GM19463 (cell line): ENCODE measurements around the gene HS3ST3A1.

Experiments
- ATAC-seq: cut with Tn5 transposase; IDR thresholded peaks from one replicate; pipeline ENCODE4 v1.9.1; 2021; ENCODE audit warnings: mild to moderate bottlenecking, moderate library complexity; ENCODE audit not compliant: unreplicated experiment

HS3ST3A1 gene

DNA sequence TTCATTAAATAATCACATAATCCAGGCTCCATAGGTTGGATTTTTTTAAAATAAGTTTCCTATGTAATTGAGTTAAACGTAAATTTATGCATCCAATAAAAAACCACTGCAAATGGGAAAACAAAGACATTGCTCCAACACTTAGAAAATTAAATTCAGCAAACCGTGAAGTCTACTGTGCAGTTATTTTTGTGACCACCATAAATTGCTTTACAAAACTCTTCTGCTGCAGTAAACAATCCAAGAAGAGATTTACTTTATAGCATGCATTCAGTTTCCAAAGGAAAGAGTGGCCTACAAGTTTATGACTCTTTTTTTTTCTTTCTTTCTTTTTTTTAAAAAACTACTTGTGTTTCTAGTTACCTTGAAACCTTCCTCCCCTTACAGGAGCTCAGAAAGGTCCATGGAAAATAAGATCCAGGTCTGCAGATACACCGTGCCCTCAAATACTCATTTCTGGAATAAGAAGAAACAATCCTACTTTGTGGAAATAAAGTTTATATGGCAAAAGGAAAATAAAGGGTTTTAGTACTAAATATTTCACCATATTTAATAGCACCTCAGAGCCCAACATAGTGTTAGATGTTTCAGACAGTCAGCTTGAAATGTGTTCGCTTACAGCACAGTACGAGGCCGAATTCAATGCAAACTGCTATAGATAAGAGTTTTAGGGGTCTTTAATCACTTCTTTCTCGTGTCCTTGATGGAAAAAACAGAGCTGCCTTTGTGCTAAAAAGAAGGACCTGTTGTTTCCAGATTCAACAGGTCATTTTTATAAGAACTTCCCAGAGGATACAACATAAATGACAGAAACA is 3.2 kb downstream of the HS3ST3A1 start:
- no peak for ATAC-seq

DNA sequence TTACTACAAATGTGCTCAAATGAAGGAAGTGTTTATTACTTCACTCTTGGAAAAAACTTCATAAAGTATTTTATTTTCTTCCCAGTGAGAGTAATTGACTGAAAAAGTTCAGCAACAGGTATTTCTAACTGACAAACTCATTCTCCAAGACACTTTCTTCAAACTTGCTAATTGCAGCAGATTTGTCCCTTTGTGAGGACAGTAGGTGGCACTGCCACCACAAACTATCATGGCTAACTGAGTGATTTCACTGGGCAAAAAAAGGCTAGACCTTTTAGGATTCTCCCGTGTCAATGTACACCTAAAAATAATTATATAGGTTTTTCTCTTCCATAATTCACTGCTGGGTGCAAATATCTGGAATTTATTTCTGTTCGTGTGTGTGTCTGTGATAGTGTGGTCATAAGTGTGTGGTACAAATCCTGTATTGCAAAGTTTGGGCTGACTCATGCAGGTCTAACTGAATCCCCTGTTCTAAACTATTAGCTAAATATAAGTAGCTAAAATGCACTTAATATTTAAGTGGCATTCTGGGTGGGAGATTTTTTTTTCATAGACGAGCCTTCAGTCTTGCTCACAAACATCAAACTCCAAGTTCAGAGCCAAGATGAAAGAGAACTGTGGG is 3.9 kb downstream of the HS3ST3A1 start:
- ATAC-seq: no peak

DNA sequence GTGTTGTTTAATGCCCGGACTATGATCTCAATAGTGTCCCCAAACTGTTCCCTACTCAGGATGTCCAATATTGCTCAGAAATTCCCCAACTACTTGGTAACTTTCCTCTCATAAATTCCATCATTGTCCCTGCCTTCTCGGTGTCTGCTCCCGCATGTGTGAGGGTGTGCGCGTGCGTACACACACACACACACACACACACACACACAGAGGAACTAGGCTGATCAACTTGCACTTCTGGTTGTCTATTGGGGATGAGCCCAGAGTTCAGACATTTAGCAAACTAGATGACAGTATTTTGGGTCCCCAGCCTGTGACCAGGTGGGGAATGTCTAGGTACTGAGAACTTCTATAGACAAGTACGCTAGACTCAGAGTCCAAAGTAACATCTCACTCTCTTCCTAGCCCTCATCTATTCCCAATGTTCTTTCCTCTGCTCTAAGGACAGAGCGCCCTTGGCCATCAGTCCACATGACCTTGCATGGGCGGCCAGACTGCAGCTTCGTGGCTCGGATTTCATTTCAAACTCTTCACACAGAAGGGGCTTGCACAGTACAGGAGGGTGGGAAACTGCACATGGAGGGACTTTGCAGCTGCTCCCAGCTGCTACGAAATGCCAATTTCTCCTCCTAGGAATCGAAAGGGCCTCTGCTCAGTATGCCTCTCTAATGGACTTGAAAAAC is 5.3 kb downstream of the HS3ST3A1 start:
- ATAC-seq: no peak

DNA sequence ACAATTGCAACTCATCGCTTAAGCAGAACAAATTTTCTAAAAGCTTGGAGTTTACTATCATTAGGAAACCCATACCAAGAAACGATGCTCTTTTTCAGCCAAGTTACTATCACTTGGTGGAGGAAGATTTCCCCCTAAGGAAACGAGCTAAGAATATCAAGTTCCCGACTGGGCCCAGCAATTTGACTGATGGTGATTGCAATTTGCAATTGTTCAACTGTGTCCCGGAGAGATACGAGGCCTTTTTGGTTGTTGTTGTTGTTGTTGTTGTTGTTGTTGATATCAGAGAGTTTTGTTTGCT is 6.2 kb downstream of the HS3ST3A1 start:
- ATAC-seq: no peak

DNA sequence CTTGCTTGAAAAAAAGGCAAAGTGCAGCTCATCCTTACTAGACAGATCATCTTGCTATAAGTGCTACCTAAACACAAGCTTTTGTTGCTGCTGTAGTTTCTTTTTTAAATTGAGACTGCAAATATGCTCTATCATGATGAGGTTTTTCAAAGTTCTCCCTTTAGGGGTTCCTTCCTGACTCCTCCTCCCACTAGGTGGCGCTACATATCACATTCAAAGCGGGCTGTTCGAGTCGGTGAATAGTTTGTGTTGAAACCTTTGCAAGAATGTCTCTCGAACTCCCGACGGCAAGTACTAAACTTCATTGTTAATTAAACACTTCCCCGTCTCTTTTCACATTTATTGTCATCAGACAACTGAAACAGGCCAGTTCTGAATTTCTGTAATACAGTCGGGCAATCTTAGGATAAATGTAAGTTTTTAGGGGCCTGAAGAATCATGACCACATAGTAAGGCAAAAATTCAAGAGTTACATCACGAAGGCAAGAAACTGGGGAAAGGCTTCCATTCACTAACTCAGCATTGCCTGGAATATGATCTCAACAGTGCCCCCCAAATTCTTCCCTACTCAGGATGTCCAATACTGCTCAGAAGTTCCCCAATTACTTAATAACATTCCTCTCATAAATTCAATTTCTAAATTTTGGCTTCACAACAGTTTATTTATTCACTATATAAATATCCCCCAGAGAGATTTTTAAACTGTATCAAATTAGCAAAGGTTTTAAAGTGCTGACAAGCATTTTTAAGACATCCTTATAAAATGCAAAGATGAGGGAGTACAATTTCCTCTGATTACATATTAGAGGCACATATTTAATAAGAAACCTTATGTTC is 6.7 kb downstream of the HS3ST3A1 start:
- no peak for ATAC-seq

GRCh38 chr17:13594310-13594709 is 7.4 kb downstream of the HS3ST3A1 start:
- no peak for ATAC-seq

GRCh38 chr17:13593757-13594156 is 8.0 kb downstream of the HS3ST3A1 start:
- no peak for ATAC-seq

DNA sequence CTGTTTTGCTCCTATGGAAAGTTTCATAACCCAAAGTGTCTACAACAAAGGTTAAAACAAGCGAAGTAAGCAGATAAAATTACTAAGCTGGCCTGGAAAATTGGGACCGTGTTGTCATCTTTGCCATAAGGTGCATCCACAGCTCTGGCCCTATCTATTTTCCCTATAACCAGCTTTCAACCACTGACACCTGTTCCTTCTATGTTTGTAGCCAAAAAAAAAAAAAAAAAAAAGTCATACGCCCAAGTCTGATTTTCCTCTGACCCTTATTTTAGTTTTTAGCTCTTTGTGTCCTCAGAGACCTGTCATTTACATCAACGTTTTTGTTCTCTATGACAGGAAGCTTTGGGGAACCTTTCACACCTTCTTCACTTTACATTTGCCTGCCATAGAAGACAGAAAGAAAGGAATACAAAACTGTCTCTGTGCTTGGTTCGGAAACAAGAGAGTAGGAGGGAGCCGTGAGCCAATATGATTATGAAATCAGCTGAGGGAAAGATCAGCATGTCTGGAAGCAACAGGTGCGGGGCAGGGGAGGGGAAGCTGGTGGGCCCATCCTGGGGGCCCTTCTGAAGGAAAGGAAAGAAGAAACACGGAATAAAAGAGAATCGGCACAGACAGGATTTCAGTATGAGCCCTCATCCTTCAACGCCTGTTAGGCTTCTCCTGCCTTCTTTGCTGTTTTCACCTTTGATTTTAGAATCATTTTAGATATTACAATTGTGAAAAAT is 8.5 kb downstream of the HS3ST3A1 start:
- no peak for ATAC-seq

DNA sequence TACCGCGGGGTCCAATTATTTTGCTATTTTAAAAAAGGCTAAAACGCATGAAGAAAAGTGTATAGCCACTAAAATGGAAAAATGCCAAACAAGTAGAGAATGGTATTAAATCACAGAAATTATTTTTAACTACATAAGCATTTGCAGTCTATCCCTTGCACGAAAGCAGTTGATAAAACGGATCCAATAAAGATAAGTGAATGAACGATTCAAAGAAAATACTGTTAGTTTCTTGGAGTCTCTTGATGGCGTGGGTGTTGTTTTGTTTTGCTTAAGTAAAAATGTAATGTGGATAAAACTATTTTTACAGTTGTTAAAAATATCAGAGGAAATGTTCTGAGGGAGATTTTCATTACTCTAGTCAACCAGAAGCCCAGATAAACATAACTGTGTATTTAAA is 9.3 kb downstream of the HS3ST3A1 start:
- no peak for ATAC-seq

DNA sequence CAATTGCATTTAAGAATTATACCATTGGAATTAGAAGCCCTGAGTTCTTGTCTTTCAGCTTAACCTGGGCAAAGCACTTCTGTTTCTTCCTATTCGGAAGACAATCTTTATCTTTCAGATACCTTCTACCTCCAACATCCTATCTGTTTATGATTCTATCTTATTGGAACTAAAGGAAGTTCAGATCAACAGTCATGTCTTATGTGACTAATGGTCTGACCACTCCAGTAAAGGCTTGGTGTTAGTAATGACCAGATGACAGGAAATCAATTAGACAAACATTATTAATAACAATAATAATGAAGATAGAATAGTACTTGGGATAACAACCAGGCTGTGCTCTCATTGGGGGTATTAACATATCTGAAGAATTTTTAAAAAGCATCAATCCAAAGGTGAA is 11.3 kb downstream of the HS3ST3A1 start:
- no peak for ATAC-seq

- no peak for ATAC-seq
These were observed 12.1 kb downstream of the HS3ST3A1 start for GRCh38 chr17:13589658-13590057.

- no peak for ATAC-seq
These were observed 14.0 kb downstream of the HS3ST3A1 start for GRCh38 chr17:13587487-13588338.

DNA sequence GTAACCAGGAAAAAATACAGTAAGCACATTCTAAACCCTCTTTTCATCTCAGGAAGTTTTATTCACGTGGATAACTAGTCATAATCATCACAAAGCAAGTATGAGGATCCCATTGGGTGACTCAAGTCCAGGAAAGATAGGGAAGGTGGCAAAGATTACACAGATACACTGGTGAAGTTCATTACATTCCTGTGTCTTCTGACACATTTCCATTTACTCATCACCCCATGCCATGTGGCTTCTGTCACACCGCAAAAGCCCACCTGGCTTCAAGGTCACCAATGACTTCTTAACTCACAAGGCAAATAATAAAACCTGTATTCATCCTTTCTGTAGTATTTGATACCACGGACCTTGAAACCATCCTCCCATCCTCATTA is 17.0 kb downstream of the HS3ST3A1 start:
- ATAC-seq: no peak

DNA sequence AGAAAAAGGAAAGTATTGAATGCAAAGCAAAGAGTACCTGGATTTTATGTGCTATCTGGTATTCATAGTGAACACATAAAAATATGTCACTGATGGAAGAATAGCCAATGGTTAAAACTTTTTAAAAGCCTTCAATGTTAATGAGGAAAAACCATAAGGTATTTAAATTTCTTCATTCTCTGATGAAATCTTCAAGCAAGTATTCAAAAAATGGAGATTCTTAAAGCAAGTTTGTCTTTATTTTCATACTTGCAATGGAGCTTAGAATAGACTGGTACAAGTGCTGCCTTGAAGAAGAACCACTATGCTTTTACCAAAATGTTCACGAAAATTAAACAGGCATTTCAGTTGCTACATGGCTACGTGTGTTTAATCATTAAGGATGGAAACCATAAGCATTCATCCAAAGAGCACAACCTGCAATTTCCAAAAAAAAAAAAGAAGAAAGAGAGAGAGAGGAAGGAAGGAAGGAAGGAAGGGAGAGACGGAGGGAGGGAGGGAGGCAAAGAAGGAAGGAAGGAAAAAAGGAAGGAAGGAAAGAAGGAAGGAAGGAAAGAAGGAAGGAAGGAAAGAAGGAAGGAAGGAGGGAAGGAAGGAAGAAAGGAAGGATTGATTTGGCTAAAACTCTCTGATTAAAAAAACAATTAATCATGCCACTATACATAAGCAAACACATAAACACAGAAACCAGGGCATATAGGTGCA is 17.6 kb downstream of the HS3ST3A1 start:
- ATAC-seq: no peak

DNA sequence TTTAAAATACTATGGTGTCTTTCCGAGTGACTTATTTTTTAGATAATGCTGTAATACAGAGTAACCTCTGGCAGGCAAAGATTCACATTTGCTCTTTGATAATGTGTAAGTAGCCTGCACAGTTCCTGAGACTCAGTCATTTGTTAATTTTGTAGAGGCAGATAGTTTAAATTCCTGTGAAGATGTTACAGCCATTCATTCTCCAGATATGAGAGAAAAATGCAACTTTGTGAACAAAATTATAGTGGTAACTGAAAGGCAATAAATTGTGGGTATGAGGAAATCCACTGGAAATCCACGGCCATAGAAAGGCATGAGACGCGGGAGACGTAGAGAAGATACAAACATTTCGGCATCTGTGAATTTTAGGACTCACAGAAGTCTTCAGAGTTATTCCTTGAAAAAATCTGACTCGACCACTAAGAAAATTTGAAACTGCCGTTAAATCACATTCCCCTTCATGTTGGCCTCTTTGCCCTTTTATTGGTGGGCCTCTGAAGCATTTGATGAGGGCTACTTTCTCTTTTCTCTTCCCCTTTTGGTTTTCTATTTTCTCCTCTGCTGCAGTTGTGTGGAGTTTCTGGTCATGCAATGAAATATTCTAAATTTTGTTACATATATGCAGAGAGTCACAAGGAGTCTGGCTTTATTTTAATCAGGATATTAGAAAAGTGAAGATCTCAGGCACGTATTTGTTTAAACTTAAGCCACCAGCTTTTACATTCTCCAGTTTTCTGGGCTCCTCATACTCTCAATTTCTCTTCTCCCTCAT is 18.8 kb downstream of the HS3ST3A1 start:
- no peak for ATAC-seq

GRCh38 chr17:13581925-13582324 is 19.8 kb downstream of the HS3ST3A1 start:
- no peak for ATAC-seq

GRCh38 chr17:13580790-13581189 is 20.9 kb downstream of the HS3ST3A1 start:
- ATAC-seq: no peak
